Activated T-cell treated with anti-CD3 and anti-CD28 coated beads, Interleukin-2, amount 50 U/mL, for 72 hours (primary cell): ENCODE results near the gene FAM20C. TPM values are rescaled to one million over a fixed set of nuclear protein-coding genes. Genes with fewer than 3 reads are reported as not detected.

Source experiments
- ATAC-seq, 2 donors: fragments of 150-1000 bp; cut with Tn5 transposase; replicated peaks in 1 of 2; 2 replicates each; pipeline ENCODE4 v1.10.0; 2021; ENCODE audit warnings: moderate library complexity in 2 of 2, mild to moderate bottlenecking in 1 of 2
- DNase-seq, 2 donors: peaks; one replicate each; pipeline ENCODE4 v3.0.0; 2021 to 2022; ENCODE audit warnings: mixed read lengths in 1 of 2
- H3K27ac Mint-ChIP-seq: one replicate; pipeline ENCODE4 v1.8.0; 2022; ENCODE audit warnings: mild to moderate bottlenecking, moderate library complexity, mixed read lengths
- H3K27me3 Mint-ChIP-seq: one replicate; pipeline ENCODE4 v1.8.0; 2022; ENCODE audit warnings: low read depth, mixed read lengths
- H3K36me3 Mint-ChIP-seq, 2 donors: one replicate each; pipeline ENCODE4 v1.8.0; 2022; ENCODE audit warnings: mixed read lengths in 2 of 2, mild to moderate bottlenecking in 1 of 2; ENCODE audit not compliant: insufficient read depth in 2 of 2
- H3K4me1 Mint-ChIP-seq: one replicate; pipeline ENCODE4 v1.8.0; 2022; ENCODE audit warnings: low read depth, mixed read lengths
- H3K4me3 Mint-ChIP-seq, 2 donors: one replicate each; pipeline ENCODE4 v1.8.0; 2022; ENCODE audit warnings: mild to moderate bottlenecking in 2 of 2, mixed read lengths in 2 of 2, moderate library complexity in 2 of 2
- H3K9me3 Mint-ChIP-seq, 2 donors: one replicate each; pipeline ENCODE4 v1.8.0; 2022; ENCODE audit warnings: mixed read lengths in 2 of 2
- total RNA-seq, 2 donors: library from RNA; stranded (reverse); gene quantifications; one replicate each; pipeline ENCODE4 v1.2.3, GENCODE V29; 2022

Gene FAM20C
- total RNA-seq, 2 donors from 2014 or later, result 0.12 TPM; not detected in 1

GRCh38 chr7:153604-154003 lies 38.8 kb upstream of the FAM20C start:
- peaks cover 21% of the 10 kb centered on the region for H3K4me1 Mint-ChIP-seq
- ATAC-seq, result no peak
- H3K9me3 Mint-ChIP-seq, result no peaks in the 10 kb centered on the region
- H3K4me3 Mint-ChIP-seq, result no peak overlapping the region
- no peaks in the 10 kb centered on the region for H3K36me3 Mint-ChIP-seq
- no peak overlapping the region for H3K27ac Mint-ChIP-seq
- no peak for DNase-seq
- H3K27me3 Mint-ChIP-seq, result no peaks in the 10 kb centered on the region

- Mint-ChIP-seq H3K4me1 (peaks cover 15% of the 10 kb centered on the region), H3K4me3 (no peak overlapping the region), H3K36me3 (no peaks in the 10 kb centered on the region), H3K9me3 (no peaks in the 10 kb centered on the region), H3K27ac (no peak overlapping the region), H3K27me3 (no peaks in the 10 kb centered on the region)
- DNase-seq (no peak), ATAC-seq (no peak)
Measured at GRCh38 chr7:154096-154799, 38.1 kb upstream of the FAM20C start.

- H3K36me3 Mint-ChIP-seq, result no peaks in the 10 kb centered on the region
- no peak overlapping the region for H3K4me3 Mint-ChIP-seq
- H3K9me3 Mint-ChIP-seq, result no peaks in the 10 kb centered on the region
- H3K27me3 Mint-ChIP-seq, result no peaks in the 10 kb centered on the region
- H3K4me1 Mint-ChIP-seq, result peaks cover 4% of the 10 kb centered on the region
- DNase-seq, result no peak
- H3K27ac Mint-ChIP-seq, result no peak overlapping the region
- ATAC-seq, result no peak
Measured at GRCh38 chr7:155469-155900, 36.9 kb upstream of the FAM20C start.

GRCh38 chr7:156111-157007 lies 36.0 kb upstream of the FAM20C start:
- Mint-ChIP-seq H3K27ac (no peak overlapping the region), H3K4me1 (no peaks in the 10 kb centered on the region), H3K4me3 (no peak overlapping the region), H3K9me3 (no peaks in the 10 kb centered on the region), H3K36me3 (no peaks in the 10 kb centered on the region), H3K27me3 (no peaks in the 10 kb centered on the region)
- DNase-seq (no peak), ATAC-seq (no peak)

- Mint-ChIP-seq H3K27ac (no peak overlapping the region), H3K4me1 (no peaks in the 10 kb centered on the region), H3K9me3 (no peaks in the 10 kb centered on the region), H3K4me3 (no peak overlapping the region), H3K27me3 (no peaks in the 10 kb centered on the region), H3K36me3 (no peaks in the 10 kb centered on the region)
- ATAC-seq (no peak), DNase-seq (no peak)
Measured at GRCh38 chr7:157008-157310, 35.4 kb upstream of the FAM20C start.

- H3K9me3 Mint-ChIP-seq, result no peaks in the 10 kb centered on the region
- H3K27ac Mint-ChIP-seq, result no peak overlapping the region
- DNase-seq (no peak), ATAC-seq (no peak)
- H3K27me3 Mint-ChIP-seq, result peaks cover under 1% of the 10 kb centered on the region
- H3K4me3 Mint-ChIP-seq, result no peak overlapping the region
- H3K4me1 Mint-ChIP-seq, result no peaks in the 10 kb centered on the region
- no peaks in the 10 kb centered on the region for H3K36me3 Mint-ChIP-seq
Measured at GRCh38 chr7:157771-158625, 34.4 kb upstream of the FAM20C start.

- ATAC-seq (no peak), DNase-seq (no peak)
- Mint-ChIP-seq H3K27me3 (peaks cover 8% of the 10 kb centered on the region), H3K4me1 (no peaks in the 10 kb centered on the region), H3K27ac (no peak overlapping the region), H3K36me3 (no peaks in the 10 kb centered on the region), H3K9me3 (no peaks in the 10 kb centered on the region), H3K4me3 (no peak overlapping the region)
Measured at GRCh38 chr7:158771-159170, 33.6 kb upstream of the FAM20C start.

- no peak overlapping the region for H3K27ac Mint-ChIP-seq
- H3K4me3 Mint-ChIP-seq, result no peak overlapping the region
- no peaks in the 10 kb centered on the region for H3K36me3 Mint-ChIP-seq
- DNase-seq, result no peak
- H3K9me3 Mint-ChIP-seq, result no peaks in the 10 kb centered on the region
- no peak for ATAC-seq
- no peaks in the 10 kb centered on the region for H3K4me1 Mint-ChIP-seq
- peaks cover 11% of the 10 kb centered on the region for H3K27me3 Mint-ChIP-seq
Measured at GRCh38 chr7:159370-160270, 32.8 kb upstream of the FAM20C start.

GRCh38 chr7:160958-161725 lies 31.2 kb upstream of the FAM20C start:
- H3K4me1 Mint-ChIP-seq, result no peaks in the 10 kb centered on the region
- peaks cover 11% of the 10 kb centered on the region for H3K27me3 Mint-ChIP-seq
- DNase-seq (no peak), ATAC-seq (no peak)
- H3K27ac Mint-ChIP-seq, result no peak overlapping the region
- H3K9me3 Mint-ChIP-seq, result no peaks in the 10 kb centered on the region
- H3K4me3 Mint-ChIP-seq, result no peak overlapping the region
- no peaks in the 10 kb centered on the region for H3K36me3 Mint-ChIP-seq

- H3K27ac Mint-ChIP-seq, result no peak overlapping the region
Measured at GRCh38 chr7:162632-163297, 29.6 kb upstream of the FAM20C start.

GRCh38 chr7:163298-163695 lies 29.1 kb upstream of the FAM20C start:
- ATAC-seq (no peak), DNase-seq (no peak)
- Mint-ChIP-seq H3K9me3 (no peaks in the 10 kb centered on the region), H3K27me3 (peaks cover 16% of the 10 kb centered on the region), H3K4me3 (no peak overlapping the region), H3K27ac (no peak overlapping the region), H3K36me3 (no peaks in the 10 kb centered on the region), H3K4me1 (no peaks in the 10 kb centered on the region)

More at GRCh38 chr7:162632-163297, 29.6 kb upstream of the FAM20C start:
- H3K9me3 Mint-ChIP-seq, result no peaks in the 10 kb centered on the region
- peaks cover 16% of the 10 kb centered on the region for H3K27me3 Mint-ChIP-seq
- no peak overlapping the region for H3K4me3 Mint-ChIP-seq
- no peaks in the 10 kb centered on the region for H3K4me1 Mint-ChIP-seq
- H3K36me3 Mint-ChIP-seq, result no peaks in the 10 kb centered on the region
- no peak for DNase-seq
- no peak for ATAC-seq
